Hepatocyte (in vitro differentiated cells): Measurements from ENCODE around the gene ATXN10. TPM values are rescaled to one million over a fixed set of nuclear protein-coding genes. Genes with fewer than 3 reads are reported as not detected.

ENCODE experiments used
- DNase-seq: peaks from one replicate; pipeline ENCODE4 v3.0.0-alpha.2; 2016; ENCODE audit warnings: low spot score
- H2AFZ ChIP-seq: fragments of 200-600 bp; sonication (generic); 2 replicates; pipeline ENCODE4 v1.6.0; 2016; ENCODE audit warnings: antibody characterized with exemption, mild to moderate bottlenecking
- H3K27ac ChIP-seq: fragments of 200-600 bp; sonication (generic); 2 replicates; pipeline ENCODE4 v1.5.1; 2016; ENCODE audit warnings: mild to moderate bottlenecking
- H3K27me3 ChIP-seq: fragments of 200-600 bp; sonication (generic); 2 replicates; pipeline ENCODE4 v1.6.1; 2016
- H3K36me3 ChIP-seq: fragments of 200-600 bp; sonication (generic); replicated peaks from 2 replicates; pipeline ENCODE4 v1.5.1; 2016; ENCODE audit warnings: low read depth; ENCODE audit not compliant: insufficient read depth
- H3K4me1 ChIP-seq: fragments of 200-600 bp; sonication (generic); 2 replicates; pipeline ENCODE4 v1.5.1; 2016; ENCODE audit warnings: mild to moderate bottlenecking, moderate library complexity; ENCODE audit not compliant: insufficient read depth
- H3K4me2 ChIP-seq: fragments of 200-600 bp; sonication (generic); 2 replicates; pipeline ENCODE4 v1.6.0; 2016
- H3K4me3 ChIP-seq: fragments of 200-600 bp; sonication (generic); 2 replicates; pipeline ENCODE4 v1.5.1; 2016; ENCODE audit warnings: mild to moderate bottlenecking
- H3K79me2 ChIP-seq: fragments of 200-600 bp; sonication (generic); 2 replicates; pipeline ENCODE4 v1.6.0; 2017; ENCODE audit warnings: mild to moderate bottlenecking
- H3K9me2 ChIP-seq: fragments of 200-600 bp; sonication (generic); replicated peaks from 2 replicates; pipeline ENCODE4 v1.6.0; 2017; ENCODE audit warnings: mild to moderate bottlenecking; ENCODE audit not compliant: insufficient read depth
- H3K9me3 ChIP-seq: fragments of 200-600 bp; sonication (generic); 2 replicates; pipeline ENCODE4 v1.5.1; 2016; ENCODE audit warnings: low read depth, mild to moderate bottlenecking
- H4K20me1 ChIP-seq: fragments of 200-600 bp; sonication (generic); 2 replicates; pipeline ENCODE4 v1.6.0; 2016; ENCODE audit warnings: mild to moderate bottlenecking; ENCODE audit not compliant: insufficient read depth, poor library complexity, severe bottlenecking
- CTCF ChIP-seq: fragments of 200-600 bp; sonication (generic); IDR thresholded peaks from 2 replicates; pipeline ENCODE4 v1.5.1; 2016; ENCODE audit warnings: antibody characterized with exemption, mild to moderate bottlenecking; ENCODE audit not compliant: poor library complexity
- EZH2 ChIP-seq: fragments of 200-600 bp; sonication (generic); IDR thresholded peaks from 2 replicates; pipeline ENCODE4 v1.6.1; 2016; ENCODE audit warnings: antibody characterized with exemption, mild to moderate bottlenecking, borderline replicate concordance
- EZH2phosphoT487 ChIP-seq: fragments of 200-600 bp; sonication (generic); IDR thresholded peaks from one replicate; pipeline ENCODE4 v1.6.1; 2018; ENCODE audit warnings: antibody characterized with exemption, mild to moderate bottlenecking, low read depth, moderate library complexity; ENCODE audit not compliant: unreplicated experiment, severe bottlenecking
- WGBS: methylation state at CpG from one replicate; pipeline ENCODE4 v1.1.6; 2016; ENCODE audit warnings: low lambda C conversion rate; ENCODE audit errors: missing lambda C conversion rate; 5-methylcytosine and 5-hydroxymethylcytosine counted together
- polyA plus RNA-seq: library from polyadenylated mRNA; unstranded; fragments of >200 nt; fragmentation: Nextera tagmentation; extraction: Ambion mirVana; gene quantifications from 2 replicates; pipeline ENCODE4 v1.2.1, GENCODE V29; 2016
- total RNA-seq: library from RNA; depleted of rRNA; stranded (reverse); fragments of >200 nt; gene quantifications from 2 replicates; pipeline ENCODE4 v1.2.3, GENCODE V29; 2014

Gene ATXN10
- total and polyA plus RNA-seq, 2 experiments from 2014 or later, result 141 to 186 TPM

- H4K20me1 ChIP-seq, result no peaks in the 10 kb centered on the region
- no peaks in the 10 kb centered on the region for H3K79me2 ChIP-seq
- H3K27ac ChIP-seq, result no peak overlapping the region
- no peak overlapping the region for H2AFZ ChIP-seq
- TF ChIP-seq EZH2phosphoT487, result no peak
- H3K9me2 ChIP-seq, result no peaks in the 10 kb centered on the region
- no peak overlapping the region for H3K4me3 ChIP-seq
- H3K4me1 ChIP-seq, result no peaks in the 10 kb centered on the region
- H3K9me3 ChIP-seq, result no peaks in the 10 kb centered on the region
- peaks cover 15% of the 10 kb centered on the region for H3K27me3 ChIP-seq
- no peaks in the 10 kb centered on the region for H3K36me3 ChIP-seq
- no peak for DNase-seq
- no peak overlapping the region for H3K4me2 ChIP-seq
- 91% methylated on average over 22 of the region's 22 CpGs for WGBS
Measured at GRCh38 chr22:45880091-45880715, 208.6 kb downstream of the ATXN10 start.

- Histone ChIP-seq H3K4me1 (no peaks in the 10 kb centered on the region), H3K27me3 (peaks cover 15% of the 10 kb centered on the region)
- no peak for DNase-seq
Measured at GRCh38 chr22:45880716-45881523, 209.3 kb downstream of the ATXN10 start.

GRCh38 chr22:45881524-45881875 lies 209.9 kb downstream of the ATXN10 start:
- no peak overlapping the region for H3K4me2 ChIP-seq
- H3K27me3 ChIP-seq, result peaks cover 15% of the 10 kb centered on the region

More at GRCh38 chr22:45880716-45881523, 209.3 kb downstream of the ATXN10 start:
- H3K36me3 ChIP-seq, result no peaks in the 10 kb centered on the region
- no peaks in the 10 kb centered on the region for H4K20me1 ChIP-seq
- H3K79me2 ChIP-seq, result no peaks in the 10 kb centered on the region
- H2AFZ ChIP-seq, result no peak overlapping the region
- WGBS, result 78% methylated on average over 34 of the region's 49 CpGs
- H3K4me2 ChIP-seq, result no peak overlapping the region
- TF ChIP-seq CTCF, result no peak
- TF ChIP-seq EZH2phosphoT487, result no peak
- TF ChIP-seq EZH2, result no peak
- no peak overlapping the region for H3K4me3 ChIP-seq
- no peaks in the 10 kb centered on the region for H3K9me2 ChIP-seq
- no peaks in the 10 kb centered on the region for H3K9me3 ChIP-seq
- no peak overlapping the region for H3K27ac ChIP-seq

GRCh38 chr22:45882881-45883810 lies 211.5 kb downstream of the ATXN10 start:
- DNase-seq, result no peak
- no peaks in the 10 kb centered on the region for H3K9me2 ChIP-seq
- 94% methylated on average over 28 of the region's 32 CpGs for WGBS

More at GRCh38 chr22:45881524-45881875, 209.9 kb downstream of the ATXN10 start:
- no peak for DNase-seq
- H3K4me1 ChIP-seq, result no peaks in the 10 kb centered on the region
- no peak overlapping the region for H3K4me3 ChIP-seq
- no peaks in the 10 kb centered on the region for H3K36me3 ChIP-seq
- no peak for TF ChIP-seq EZH2phosphoT487
- no peak for TF ChIP-seq EZH2
- no peaks in the 10 kb centered on the region for H3K9me3 ChIP-seq
- 88% methylated on average over 8 of the region's 8 CpGs for WGBS
- no peaks in the 10 kb centered on the region for H3K9me2 ChIP-seq
- no peak overlapping the region for H3K27ac ChIP-seq
- no peak overlapping the region for H2AFZ ChIP-seq
- no peaks in the 10 kb centered on the region for H3K79me2 ChIP-seq
- no peaks in the 10 kb centered on the region for H4K20me1 ChIP-seq

More at GRCh38 chr22:45882881-45883810, 211.5 kb downstream of the ATXN10 start:
- no peaks in the 10 kb centered on the region for H3K79me2 ChIP-seq
- H3K27ac ChIP-seq, result no peak overlapping the region
- no peaks in the 10 kb centered on the region for H3K4me1 ChIP-seq
- H3K27me3 ChIP-seq, result peaks cover 6% of the 10 kb centered on the region
- H2AFZ ChIP-seq, result no peak overlapping the region
- TF ChIP-seq EZH2 (no peak), CTCF (no peak), EZH2phosphoT487 (no peak)
- H3K4me2 ChIP-seq, result no peak overlapping the region
- no peaks in the 10 kb centered on the region for H3K9me3 ChIP-seq
- H3K36me3 ChIP-seq, result no peaks in the 10 kb centered on the region
- H3K4me3 ChIP-seq, result no peak overlapping the region
- H4K20me1 ChIP-seq, result no peaks in the 10 kb centered on the region
